Mesothelial cell of epicardium (in vitro differentiated cells): ENCODE data around the gene CCHCR1. TPM values are rescaled to one million over a fixed set of nuclear protein-coding genes. Genes with fewer than 3 reads are reported as not detected.

ENCODE experiments used
- DNase-seq, 2 experiments: peaks; one replicate each; pipeline ENCODE4 v3.0.0; 2021; ENCODE audit warnings: low spot score in 2 of 2; ENCODE audit not compliant: unreplicated experiment in 2 of 2
- H3K27ac Mint-ChIP-seq: 2 replicates; pipeline ENCODE4 v1.8.0; 2021; ENCODE audit warnings: mixed read lengths
- H3K27me3 Mint-ChIP-seq: 2 replicates; pipeline ENCODE4 v1.8.0; 2021; ENCODE audit warnings: low read depth, mixed read lengths
- H3K36me3 Mint-ChIP-seq: 2 replicates; pipeline ENCODE4 v1.8.0; 2021; ENCODE audit warnings: mixed read lengths
- H3K4me1 Mint-ChIP-seq: 2 replicates; pipeline ENCODE4 v1.8.0; 2021; ENCODE audit warnings: mixed read lengths
- H3K4me3 Mint-ChIP-seq: 2 replicates; pipeline ENCODE4 v1.8.0; 2021; ENCODE audit warnings: mild to moderate bottlenecking, moderate library complexity, mixed read lengths
- H3K9me3 Mint-ChIP-seq: 2 replicates; pipeline ENCODE4 v1.8.0; 2021; ENCODE audit warnings: mixed read lengths
- CTCF ChIP-seq: fragments of 200-600 bp; sonication (generic); IDR thresholded peaks from one replicate; pipeline ENCODE4 v1.5.0; 2021; ENCODE audit warnings: antibody characterized with exemption; ENCODE audit not compliant: unreplicated experiment
- total RNA-seq: library from RNA; stranded (reverse); gene quantifications from 3 replicates; pipeline ENCODE4 v1.2.1, GENCODE V29; 2021

The CCHCR1 gene
- total RNA-seq, 1 donor from 2014 or later, result 36.6 TPM

- TF ChIP-seq CTCF, result no peak
- Mint-ChIP-seq H3K27me3 (no peaks in the 10 kb centered on the region), H3K36me3 (peaks cover 8% of the 10 kb centered on the region), H3K9me3 (no peaks in the 10 kb centered on the region), H3K4me3 (no peak overlapping the region), H3K27ac (no peak overlapping the region), H3K4me1 (peaks cover 26% of the 10 kb centered on the region)
- DNase-seq, result no peak
These were observed 961 bp downstream of the CCHCR1 start for GRCh38 chr6:31156641-31157040.

GRCh38 chr6:31154436-31154835, 3.2 kb downstream of the CCHCR1 start:
- Mint-ChIP-seq H3K36me3 (peaks cover 16% of the 10 kb centered on the region), H3K4me1 (peaks cover 21% of the 10 kb centered on the region), H3K4me3 (no peak overlapping the region), H3K27ac (no peak overlapping the region), H3K27me3 (no peaks in the 10 kb centered on the region), H3K9me3 (no peaks in the 10 kb centered on the region)
- no peak for TF ChIP-seq CTCF
- no peak for DNase-seq

- peaks cover 8% of the 10 kb centered on the region for H3K4me1 Mint-ChIP-seq
- TF ChIP-seq CTCF, result no peak
- peaks cover 20% of the 10 kb centered on the region for H3K36me3 Mint-ChIP-seq
- H3K27ac Mint-ChIP-seq, result no peak overlapping the region
- no peaks in the 10 kb centered on the region for H3K9me3 Mint-ChIP-seq
- H3K4me3 Mint-ChIP-seq, result no peak overlapping the region
- DNase-seq, result no peak
- no peaks in the 10 kb centered on the region for H3K27me3 Mint-ChIP-seq
These were observed 4.8 kb downstream of the CCHCR1 start for GRCh38 chr6:31152781-31153180.

GRCh38 chr6:31149827-31150447, 7.7 kb downstream of the CCHCR1 start:
- Mint-ChIP-seq H3K4me3 (no peak overlapping the region), H3K4me1 (no peaks in the 10 kb centered on the region), H3K36me3 (peaks cover 27% of the 10 kb centered on the region), H3K27ac (no peak overlapping the region), H3K27me3 (no peaks in the 10 kb centered on the region), H3K9me3 (no peaks in the 10 kb centered on the region)
- no peak for DNase-seq
- no peak for TF ChIP-seq CTCF

- no peak overlapping the region for H3K4me3 Mint-ChIP-seq
- H3K27me3 Mint-ChIP-seq, result no peaks in the 10 kb centered on the region
- no peak for DNase-seq
- no peak for TF ChIP-seq CTCF
- H3K36me3 Mint-ChIP-seq, result peaks cover 24% of the 10 kb centered on the region
- no peaks in the 10 kb centered on the region for H3K9me3 Mint-ChIP-seq
- H3K4me1 Mint-ChIP-seq, result no peaks in the 10 kb centered on the region
- H3K27ac Mint-ChIP-seq, result no peak overlapping the region
These were observed 12.2 kb downstream of the CCHCR1 start for GRCh38 chr6:31145386-31145785.

- H3K36me3 Mint-ChIP-seq, result peaks cover 24% of the 10 kb centered on the region
- no peak for DNase-seq
- no peak overlapping the region for H3K27ac Mint-ChIP-seq
- no peaks in the 10 kb centered on the region for H3K9me3 Mint-ChIP-seq
- peaks cover under 1% of the 10 kb centered on the region for H3K4me1 Mint-ChIP-seq
- no peak for TF ChIP-seq CTCF
- H3K4me3 Mint-ChIP-seq, result no peak overlapping the region
- H3K27me3 Mint-ChIP-seq, result no peaks in the 10 kb centered on the region
These were observed 12.6 kb downstream of the CCHCR1 start for GRCh38 chr6:31144970-31145340.
